H1 (cell line): ENCODE data around the gene MRPS31.

Experiments
- JUND ChIP-seq: IDR thresholded peaks from 2 replicates; pipeline ENCODE4 v1.6.1; 2011; ENCODE audit warnings: mild to moderate bottlenecking, improper control_type of control experiment, low read length
- TF ChIP-seq, protein P1 (sequence below), 3 experiments: IDR thresholded peaks; 1 replicate in 2 of 3; 2 replicates in 1 of 3; pipeline versions ENCODE4 v1.5.1 to v1.6.1; 2011; ENCODE audit warnings: low read length in 3 of 3, mild to moderate bottlenecking in 3 of 3, inconsistent platforms in 2 of 3, low read depth in 1 of 3, moderate library complexity in 1 of 3; ENCODE audit not compliant: insufficient read depth in 1 of 3; ENCODE audit errors: control extremely low read depth in 1 of 3

DNA sequence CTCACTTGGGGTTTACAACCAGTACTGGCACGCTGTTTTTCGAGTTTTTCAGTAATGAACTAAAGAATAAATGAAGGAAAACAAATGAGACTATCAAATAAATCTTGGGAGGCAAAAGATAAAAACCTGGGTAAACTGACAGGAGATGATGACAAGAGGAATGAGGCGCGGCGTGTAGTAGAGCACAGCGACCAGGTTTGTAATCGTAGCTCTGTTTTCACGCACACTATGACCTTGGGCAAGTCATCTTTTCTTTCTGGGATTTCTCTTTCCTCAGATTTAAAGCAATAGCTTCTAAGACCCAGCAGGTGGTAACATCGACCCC is 419 bp downstream of the MRPS31 start:
- TF ChIP-seq JUND, result no peak
- TF ChIP-seq, protein P1, sequence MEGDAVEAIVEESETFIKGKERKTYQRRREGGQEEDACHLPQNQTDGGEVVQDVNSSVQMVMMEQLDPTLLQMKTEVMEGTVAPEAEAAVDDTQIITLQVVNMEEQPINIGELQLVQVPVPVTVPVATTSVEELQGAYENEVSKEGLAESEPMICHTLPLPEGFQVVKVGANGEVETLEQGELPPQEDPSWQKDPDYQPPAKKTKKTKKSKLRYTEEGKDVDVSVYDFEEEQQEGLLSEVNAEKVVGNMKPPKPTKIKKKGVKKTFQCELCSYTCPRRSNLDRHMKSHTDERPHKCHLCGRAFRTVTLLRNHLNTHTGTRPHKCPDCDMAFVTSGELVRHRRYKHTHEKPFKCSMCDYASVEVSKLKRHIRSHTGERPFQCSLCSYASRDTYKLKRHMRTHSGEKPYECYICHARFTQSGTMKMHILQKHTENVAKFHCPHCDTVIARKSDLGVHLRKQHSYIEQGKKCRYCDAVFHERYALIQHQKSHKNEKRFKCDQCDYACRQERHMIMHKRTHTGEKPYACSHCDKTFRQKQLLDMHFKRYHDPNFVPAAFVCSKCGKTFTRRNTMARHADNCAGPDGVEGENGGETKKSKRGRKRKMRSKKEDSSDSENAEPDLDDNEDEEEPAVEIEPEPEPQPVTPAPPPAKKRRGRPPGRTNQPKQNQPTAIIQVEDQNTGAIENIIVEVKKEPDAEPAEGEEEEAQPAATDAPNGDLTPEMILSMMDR (IDR thresholded peaks at IDR 0.05; ENCODE audit: control extremely low read depth in 1 of 3, insufficient read depth in 1 of 3, low read depth in 1 of 3, low read length in 3 of 3), result no peak
